Stimulated activated CD8-positive, alpha-beta memory T cell treated with anti-CD3 and anti-CD28 coated beads, Interleukin-12 subunit alpha, Interleukin-12 subunit beta, amount 100 ng/mL, for 24 hours (primary cell): ENCODE data around the gene IL4R.
A peak's percentile ranks its signal among the peaks of the same experiment; 100 is the strongest.
"Not testable (repeated sequence)": the region's sequence is repeated elsewhere in the genome, so short reads cannot be mapped to it uniquely, and the experiment has no call there.

ENCODE experiments used
- DNase-seq: peaks from one replicate; pipeline ENCODE4 v3.0.0-alpha.2; 2020; ENCODE audit errors: extremely low read depth

Gene IL4R

DNA sequence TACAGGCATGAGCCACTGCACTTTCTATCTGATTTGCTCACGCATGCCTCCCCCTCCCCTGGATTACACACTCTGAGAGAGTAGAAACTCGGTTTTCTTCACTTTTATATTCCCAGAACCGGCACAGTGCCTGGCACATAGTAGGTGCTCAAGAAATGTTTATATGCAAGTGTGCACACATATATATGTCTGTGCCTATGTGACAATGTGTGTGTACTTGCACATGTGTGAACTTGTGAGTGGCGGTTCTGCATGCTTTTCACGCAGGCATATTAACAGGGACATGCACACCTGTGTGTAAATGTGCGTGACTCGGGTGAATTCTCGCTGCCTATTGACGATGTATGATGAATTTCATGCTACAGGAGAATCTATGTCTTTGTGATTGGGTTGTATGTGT, 66.1 kb downstream of the IL4R start:
- DNase-seq: no peak

DNA sequence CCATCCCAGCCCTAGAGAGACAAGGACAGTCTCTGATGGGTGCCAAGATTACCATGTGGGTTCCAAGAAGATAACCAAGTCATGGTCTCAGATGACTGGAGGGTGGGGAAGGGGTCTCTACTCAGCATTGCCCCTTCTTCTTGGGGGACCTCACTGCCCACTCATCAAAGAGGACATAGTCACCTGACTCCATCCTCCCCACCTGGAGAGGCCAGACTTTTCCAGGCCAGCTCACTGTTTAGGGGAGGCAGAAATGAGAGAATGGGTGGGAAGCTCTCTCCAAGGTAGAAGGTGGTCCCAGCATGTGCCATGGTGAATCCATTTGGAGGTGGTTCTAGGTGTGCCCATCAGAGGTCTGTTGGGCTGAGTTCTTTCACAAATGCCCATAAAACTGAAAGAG, 67.5 kb downstream of the IL4R start:
- no peak for DNase-seq

GRCh38 chr16:27381974-27382855, 68.4 kb downstream of the IL4R start:
- DNase-seq: no peak

DNA sequence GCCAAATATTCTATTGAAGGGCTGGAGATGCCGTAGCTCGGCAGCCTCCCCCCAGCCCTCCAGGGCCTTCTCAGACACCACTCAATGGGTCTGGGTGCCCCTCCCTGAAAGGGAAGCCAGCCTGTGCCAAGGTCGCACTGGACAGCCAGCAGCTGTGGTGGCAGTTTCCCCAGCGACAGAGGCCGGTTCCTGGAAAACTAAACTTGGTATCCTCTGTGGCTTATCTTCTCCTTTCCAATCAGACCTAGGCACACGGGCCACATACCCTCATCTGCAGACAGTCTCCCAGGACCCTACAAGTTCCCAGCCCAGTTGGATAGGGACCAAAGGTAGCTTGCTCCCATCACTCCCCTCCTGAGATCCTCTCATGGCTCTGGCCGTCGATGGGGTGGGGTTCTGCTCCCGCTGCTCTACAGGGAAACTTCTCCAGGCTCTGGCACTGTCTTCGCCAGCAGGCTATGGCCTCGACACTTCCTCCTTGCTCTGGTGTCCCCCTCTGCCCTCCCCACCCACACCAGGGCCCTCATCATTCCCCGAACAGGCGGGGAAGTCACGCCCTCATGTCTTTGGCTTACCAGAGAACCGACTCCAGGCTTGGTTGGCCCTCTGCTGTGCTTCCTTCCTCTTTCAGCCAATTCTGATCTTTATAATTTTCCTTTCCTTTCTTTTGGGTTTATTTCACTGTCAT, 69.9 kb downstream of the IL4R start:
- no peak for DNase-seq

DNA sequence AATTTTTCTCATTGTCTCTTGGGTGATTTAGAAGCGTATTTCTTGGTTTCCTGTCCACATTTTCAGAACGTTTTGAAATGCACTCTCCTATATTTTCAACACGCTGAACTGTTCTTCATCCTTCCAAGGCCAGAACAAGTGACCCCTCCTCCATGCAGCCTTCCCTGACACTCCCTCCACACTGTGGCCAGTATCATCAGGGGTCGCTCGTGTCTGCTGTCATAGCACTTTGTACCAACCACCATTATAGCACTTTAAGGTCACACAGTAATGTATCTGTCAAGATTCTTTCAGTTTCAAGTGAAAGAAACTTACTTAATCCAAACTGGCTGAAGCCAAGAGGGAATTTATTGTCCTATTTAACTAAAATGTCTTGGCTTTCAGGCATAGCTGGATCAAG, 70.7 kb downstream of the IL4R start:
- no peak for DNase-seq

DNA sequence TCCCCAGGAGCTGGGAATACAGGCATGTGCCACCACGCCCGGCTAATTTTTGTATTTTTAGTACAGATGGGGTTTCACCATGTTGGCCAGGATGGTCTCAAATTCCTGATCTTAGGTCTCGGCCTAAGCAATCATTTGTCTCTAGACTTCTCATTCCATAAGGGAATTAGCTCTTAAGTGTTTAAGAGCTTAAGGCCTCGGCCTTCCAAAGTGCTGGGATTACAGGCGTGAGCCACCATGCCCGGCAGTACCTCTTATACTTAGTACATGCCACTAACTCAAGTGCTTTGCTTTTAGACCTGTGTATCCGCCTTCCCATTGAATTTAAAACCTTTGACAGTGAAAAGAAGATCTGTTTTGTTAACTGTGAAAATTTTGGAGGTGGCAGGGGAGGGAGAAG, 71.6 kb downstream of the IL4R start:
- DNase-seq: no peak

- no peak for DNase-seq
Observed at GRCh38 chr16:27386674-27387073, 72.9 kb downstream of the IL4R start.

DNA sequence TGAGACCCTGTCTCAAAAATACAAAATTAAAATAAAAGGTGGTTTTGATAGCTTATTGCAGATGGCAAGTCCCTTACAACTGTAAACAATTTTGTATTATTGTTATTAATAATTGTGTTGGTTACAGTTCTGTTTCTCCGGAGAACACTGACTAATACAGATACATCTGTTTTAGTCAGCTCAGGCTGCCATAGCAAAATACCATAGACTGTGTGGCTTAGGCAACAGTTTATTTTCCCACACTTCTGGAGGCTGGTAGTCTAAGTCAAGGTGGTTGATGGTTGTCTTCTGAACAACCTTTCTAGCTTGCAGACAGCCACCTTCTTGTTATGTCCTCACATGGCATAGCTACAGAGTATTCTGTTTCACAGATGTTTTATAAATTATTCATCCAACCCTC, 74.0 kb downstream of the IL4R start:
- no peak for DNase-seq

DNA sequence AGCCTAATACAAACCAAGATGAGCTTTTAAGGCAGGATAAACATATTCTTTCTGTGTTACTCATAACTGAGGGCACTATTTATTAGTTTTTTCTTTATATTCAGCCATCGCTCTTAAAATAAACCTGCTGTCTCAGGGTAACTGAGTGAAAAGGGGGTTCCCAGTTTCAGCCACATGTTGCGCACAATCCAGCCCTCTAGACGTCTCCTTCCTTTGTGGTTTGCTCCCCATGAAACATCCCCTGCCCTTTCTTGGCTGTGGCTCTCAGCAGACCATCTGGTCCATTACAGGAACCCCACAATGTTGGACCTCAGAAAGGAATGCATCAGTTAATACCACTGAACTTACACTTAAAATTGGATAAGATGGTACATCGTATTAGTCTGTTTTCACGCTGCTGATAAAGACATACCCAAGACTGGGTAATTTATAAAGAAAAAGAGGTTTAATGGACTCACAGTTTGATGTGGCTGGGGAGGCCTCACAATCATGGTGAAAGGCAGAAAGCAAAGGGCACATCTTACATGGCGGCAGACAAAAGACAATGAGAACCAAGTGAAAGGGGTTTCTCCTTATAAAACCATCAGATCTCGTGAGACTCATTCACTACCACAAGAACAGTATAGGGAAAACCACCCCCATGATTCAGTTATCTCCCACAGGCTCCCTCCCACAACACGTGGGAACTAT, 75.6 kb downstream of the IL4R start:
- DNase-seq: no peak

DNA sequence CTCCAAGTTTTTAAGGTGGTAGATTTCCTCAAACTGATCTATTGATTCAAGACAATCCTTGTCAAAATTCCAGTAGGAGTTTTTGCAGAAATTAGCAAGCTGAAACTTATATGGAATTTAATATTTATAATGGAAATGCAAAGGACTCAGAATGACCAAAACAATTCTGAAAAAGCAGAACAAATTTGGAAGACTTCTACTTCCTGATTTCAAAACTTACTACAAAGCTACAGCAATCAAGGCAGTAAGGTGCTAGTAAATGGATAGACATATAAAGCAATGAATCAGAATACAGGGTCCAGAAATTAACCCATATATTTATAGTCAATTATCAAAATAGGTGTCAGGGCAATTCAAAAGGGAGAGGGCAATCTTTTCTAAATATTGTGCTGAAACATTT, 76.4 kb downstream of the IL4R start:
- DNase-seq: no peak

GRCh38 chr16:27392671-27393070, 78.9 kb downstream of the IL4R start:
- no peak for DNase-seq

DNA sequence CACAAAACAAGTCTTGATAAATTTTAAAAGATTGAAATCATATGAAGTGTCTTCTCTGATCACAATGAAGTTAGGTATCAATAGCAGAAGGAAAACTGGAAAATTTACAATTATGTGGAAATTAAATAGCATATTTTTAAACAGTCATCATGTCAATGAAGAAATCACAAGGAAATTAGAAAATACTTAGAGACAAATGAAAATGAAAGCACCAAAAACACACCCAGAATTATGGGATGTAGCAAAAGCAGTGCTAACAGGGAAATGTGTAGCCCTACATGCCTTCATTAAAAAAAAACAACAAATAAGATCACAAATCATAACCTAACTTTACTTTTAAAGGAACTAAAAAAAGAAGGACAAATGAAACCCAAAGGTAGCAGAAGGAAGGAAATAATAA, 80.7 kb downstream of the IL4R start:
- DNase-seq: no peak

GRCh38 chr16:27398341-27398893, 84.6 kb downstream of the IL4R start:
- not testable (repeated sequence) for DNase-seq

GRCh38 chr16:27398894-27399853, 85.4 kb downstream of the IL4R start:
- DNase-seq: no peak

DNA sequence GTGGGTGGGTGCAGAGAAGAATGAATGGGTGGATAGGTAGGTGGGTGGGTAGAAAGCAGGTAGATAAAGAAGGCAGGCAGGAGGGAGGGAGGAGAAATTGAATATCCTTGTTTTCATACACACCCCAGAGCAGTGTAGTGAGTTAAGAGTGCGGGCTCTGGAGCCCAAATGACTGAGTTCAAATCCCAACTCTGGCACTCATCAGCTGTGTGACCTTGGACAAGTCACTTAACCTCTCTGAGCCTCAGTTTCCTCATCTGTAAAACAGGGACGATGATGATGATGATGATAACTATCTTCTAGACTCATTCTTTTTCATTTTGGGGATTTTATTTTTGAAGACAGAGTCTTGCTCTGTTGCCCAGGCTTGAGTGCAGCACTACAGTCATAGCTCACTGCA, 86.2 kb downstream of the IL4R start:
- DNase-seq: no peak

DNA sequence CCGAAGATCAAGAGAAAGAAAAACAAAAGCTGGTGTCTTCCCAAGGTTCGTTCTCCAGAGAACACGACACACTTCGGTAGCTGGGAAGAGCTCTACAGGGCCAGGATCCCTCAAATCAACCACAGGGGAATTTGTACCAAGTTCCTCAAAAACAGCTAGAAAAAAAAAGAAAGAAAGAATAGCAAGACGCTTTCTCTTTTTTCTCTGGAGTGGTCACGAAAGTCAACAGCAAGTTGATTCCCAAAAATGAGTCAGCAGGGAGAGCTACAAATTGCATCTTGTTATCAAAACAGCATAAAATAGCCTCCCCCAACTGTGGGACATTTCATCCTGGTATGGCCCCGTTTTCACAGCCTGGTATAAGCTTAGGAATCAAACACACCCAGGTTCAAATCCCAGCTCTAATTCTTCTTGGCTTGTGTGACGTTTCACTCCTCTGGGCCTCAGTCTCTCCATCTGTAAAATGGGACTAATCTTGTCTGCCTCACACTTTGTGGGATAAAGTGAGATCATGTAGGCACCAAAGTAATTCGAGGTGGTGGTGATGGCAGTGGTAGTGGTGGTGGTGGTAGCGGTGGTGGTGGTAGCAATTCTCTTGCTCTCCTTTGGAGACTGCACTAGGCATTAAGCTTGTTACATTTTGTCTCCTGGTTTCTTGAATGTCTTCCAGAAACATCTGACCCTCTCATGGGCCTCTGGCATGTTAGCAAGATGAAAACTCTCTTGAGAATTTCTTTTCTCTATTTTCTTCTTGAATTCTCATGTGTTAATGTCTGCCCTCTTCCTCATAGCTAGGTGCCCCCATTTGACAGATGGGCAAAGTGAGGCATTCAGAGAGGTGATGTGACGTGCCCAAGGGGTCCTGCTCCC, 87.2 kb downstream of the IL4R start:
- no peak for DNase-seq

DNA sequence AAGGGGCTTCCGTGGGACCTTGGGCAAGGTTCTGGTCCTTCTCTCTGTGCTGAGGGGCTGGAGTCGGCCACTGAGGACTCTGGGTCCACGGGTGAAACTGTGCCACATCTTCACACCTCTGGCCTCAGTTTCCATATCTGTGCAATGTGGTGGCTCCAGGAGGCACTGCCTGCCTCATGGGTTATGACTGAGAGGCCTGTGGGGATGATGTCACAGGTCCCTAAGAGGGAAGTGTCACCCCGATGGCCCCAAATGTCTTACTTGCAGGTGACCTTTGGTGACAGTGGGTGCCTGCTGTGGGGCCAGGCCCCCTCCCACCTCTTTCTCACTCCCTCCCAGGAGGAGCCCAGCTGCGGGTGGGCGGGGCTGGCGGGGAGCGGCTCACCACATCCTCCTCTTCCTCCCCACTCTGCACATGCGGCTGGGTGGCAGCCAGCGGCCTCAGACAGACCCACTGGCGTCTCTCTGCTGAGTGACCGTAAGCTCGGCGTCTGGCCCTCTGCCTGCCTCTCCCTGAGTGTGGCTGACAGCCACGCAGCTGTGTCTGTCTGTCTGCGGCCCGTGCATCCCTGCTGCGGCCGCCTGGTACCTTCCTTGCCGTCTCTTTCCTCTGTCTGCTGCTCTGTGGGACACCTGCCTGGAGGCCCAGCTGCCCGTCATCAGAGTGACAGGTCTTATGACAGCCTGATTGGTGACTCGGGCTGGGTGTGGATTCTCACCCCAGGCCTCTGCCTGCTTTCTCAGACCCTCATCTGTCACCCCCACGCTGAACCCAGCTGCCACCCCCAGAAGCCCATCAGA, 88.2 kb downstream of the IL4R start, which contains the start of gene IL21R:
IL21R (plus strand) TSS at position 407 of the 801 bp plus-strand sequence. CDS start 27,898 bp downstream, outside the sequence.
- DNase-seq: peak; percentile 61

- DNase-seq: no peak
Observed at GRCh38 chr16:27402569-27402963, 88.8 kb downstream of the IL4R start.

DNA sequence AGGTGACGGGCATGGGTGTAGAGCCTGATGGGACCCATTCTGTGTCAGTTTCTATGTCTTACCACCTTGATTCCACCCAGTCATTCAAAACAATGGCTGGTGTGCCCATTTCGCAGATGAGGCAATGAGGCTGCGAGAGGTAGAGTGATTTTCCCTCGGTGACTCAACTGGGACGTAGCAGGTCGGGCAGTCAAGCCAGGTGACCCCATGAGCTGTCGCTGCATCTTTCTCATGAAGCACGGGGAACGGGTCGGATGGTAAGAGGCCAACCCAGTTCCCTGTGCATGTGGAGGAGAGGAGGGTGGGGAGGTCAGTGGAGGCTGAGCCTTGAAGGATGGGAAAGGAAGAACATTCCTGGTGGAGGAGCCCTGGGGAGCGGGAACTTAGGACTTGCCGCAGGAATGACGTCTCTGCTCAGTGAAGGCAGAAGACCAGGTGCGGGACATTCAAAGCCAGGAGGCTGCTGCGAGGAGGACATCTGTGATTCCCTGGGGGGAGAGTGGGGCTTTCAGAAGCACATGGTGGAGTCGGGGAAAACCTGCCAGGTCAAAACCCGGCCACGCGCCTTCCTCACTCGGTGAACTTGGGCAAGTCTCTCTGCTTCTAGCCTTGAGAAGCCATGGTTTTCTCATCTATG, 89.3 kb downstream of the IL4R start:
- no peak for DNase-seq
